ENCODE data around the gene WASF2. TPM values are rescaled to one million over a fixed set of nuclear protein-coding genes. Genes with fewer than 3 reads are reported as not detected.

WASF2 gene, protein sequence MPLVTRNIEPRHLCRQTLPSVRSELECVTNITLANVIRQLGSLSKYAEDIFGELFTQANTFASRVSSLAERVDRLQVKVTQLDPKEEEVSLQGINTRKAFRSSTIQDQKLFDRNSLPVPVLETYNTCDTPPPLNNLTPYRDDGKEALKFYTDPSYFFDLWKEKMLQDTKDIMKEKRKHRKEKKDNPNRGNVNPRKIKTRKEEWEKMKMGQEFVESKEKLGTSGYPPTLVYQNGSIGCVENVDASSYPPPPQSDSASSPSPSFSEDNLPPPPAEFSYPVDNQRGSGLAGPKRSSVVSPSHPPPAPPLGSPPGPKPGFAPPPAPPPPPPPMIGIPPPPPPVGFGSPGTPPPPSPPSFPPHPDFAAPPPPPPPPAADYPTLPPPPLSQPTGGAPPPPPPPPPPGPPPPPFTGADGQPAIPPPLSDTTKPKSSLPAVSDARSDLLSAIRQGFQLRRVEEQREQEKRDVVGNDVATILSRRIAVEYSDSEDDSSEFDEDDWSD
- 3.1 and 3.3 TPM in 2 replicates for polyA plus RNA-seq

DNA sequence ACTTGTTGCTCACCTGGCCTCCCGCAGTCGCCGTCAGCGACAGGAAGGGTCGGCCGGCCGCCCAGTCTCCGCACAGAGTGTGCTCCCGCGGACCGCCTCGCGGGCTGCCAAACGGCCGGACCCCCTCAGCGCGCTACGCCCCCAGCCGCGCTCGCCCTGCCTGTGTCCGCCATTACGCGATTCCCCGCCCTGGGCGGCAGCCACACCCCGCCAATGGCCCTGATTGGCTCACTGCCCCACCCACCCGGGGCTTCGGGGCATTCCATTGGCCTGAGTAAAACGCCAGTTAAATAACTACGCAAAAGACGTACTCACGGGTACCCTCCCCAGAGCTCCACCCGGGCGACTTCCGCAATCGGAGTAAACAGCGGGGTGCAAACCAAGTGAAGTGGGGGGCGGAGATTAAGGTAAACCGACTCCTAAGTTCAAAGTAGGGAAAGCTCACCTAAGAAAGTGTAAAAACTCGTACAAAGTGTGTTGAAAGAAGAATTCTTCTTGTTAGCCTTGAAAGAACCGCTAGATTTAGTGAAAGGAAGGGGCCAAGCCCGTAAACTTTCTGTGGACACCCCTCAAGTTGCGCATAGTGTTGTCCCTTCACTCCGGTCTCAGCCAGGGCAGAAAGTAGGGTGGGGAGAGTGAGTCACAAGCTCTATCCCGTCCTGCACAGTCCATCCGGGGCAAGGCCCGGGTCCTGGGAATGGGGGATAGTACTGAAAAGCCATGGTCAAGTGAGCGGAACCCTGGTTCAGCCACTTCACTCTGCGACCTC, at the start of gene WASF2:
Gene WASF2 (minus strand): TSS at position 195 of the 769 bp plus-strand sequence. CDS start 61,277 bp downstream, outside the sequence.

DNA sequence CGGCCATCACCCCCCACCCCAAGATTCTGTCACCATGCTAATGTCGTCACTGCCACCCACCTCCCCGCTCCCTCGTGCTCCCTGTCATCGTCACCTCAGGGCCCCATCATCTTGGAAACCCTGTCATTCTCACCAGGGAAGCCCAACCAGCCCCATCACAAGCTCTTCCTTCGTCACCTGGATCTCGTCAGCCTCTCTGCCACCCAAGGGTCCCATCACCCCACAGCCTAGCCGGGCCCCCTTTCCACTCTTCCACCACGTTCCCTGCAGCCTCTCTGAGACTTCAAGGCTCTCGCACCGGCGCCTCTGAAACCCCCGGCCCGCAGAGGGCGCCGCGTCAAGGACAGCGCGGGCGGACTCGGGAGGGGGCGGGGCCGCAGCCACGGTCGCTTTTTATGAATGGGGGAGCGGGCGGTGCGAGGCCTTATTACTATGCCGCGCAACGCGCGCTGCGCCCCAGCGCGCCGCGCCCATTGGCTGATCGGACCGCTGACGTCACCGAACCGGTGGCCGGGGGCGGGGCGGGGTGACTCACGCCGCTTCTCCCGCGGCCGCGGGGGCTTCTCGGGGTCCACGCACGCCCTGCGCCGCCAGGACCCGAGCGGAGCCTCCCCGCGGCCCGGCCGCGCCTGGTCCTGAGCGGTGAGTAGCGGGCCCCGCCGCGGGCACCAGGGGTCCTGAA, 97.7 kb downstream of the WASF2 start, which contains the start of gene GPR3:
Gene GPR3 (plus strand): TSS at position 527 of the 682 bp plus-strand sequence. CDS start 1,177 bp downstream, outside the sequence.

GRCh38 chr1:27383039-27383605, 106.8 kb downstream of the WASF2 start, which contains the start of gene CD164L2:
CD164L2 (minus strand) TSS chr1:27383333; CDS start chr1:27383239, 94 bp downstream.

GRCh38 chr1:27374362-27375086, 115.4 kb downstream of the WASF2 start, which contains the start of gene FCN3:
FCN3 (minus strand) TSS chr1:27374824; CDS start chr1:27374818, 6 bp downstream.

DNA sequence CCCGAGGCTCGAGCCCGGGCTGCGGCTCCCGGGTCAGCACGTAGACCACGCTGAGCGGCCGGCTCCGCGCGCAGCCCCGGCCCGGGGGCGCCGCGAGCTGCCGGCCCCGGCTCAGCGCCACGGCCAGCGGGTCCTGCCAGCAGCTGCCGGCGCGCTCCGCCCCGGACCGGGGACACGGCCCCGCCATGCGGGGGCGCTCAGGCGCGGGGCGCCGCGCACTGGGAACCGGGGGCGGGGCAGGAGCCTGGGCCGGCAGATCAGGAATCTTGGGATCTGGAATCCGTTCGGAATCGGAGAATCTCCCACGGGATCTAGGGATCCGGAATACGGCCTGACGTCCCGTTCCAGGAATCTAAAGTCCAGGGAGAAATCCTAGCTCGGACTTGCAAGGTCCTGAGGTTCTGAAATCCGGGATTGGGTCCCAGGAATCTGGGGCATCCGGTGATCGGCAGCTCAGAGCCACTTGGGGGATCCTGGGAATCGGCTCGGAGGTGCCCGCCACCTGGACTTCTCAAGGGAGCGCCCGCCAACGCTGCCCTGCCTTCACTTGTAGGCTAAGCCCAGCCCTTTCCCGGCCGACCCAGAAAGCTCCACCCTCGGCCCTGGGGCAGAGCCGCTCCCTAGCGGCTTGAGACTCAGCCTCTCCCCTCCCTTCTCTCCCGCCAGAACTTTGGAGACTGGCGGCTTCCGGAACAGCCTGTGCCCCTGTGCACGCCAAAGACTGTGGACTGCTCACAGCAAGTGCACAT, 123.4 kb downstream of the WASF2 start, which contains the start of gene MAP3K6:
Gene MAP3K6 (minus strand): TSS at position 551 of the 749 bp plus-strand sequence. CDS start 364 bp downstream, at position 187.

Other genes with a start within 250 kb of the WASF2 start
- gene TMEM222, start 168.0 kb downstream of the WASF2 start, polyA plus RNA-seq = 6.8 and 16.0 TPM in 2 replicates
- gene SYTL1, start 148.1 kb downstream of the WASF2 start, polyA plus RNA-seq = not detected in 2 replicates
- 2.5 TPM in 1 of 2 replicates, not detected in the other for gene MAP3K6, start 123.2 kb downstream of the WASF2 start, polyA plus RNA-seq
- not detected in 2 replicates for gene FCN3, start 115.3 kb downstream of the WASF2 start, polyA plus RNA-seq
- not detected in 2 replicates for gene CD164L2, start 106.8 kb downstream of the WASF2 start, polyA plus RNA-seq
- gene GPR3, start 97.5 kb downstream of the WASF2 start, polyA plus RNA-seq = 0.14 and 0.19 TPM in 2 replicates
- gene AHDC1, start 114.0 kb upstream of the WASF2 start, polyA plus RNA-seq = 0.69 and 0.91 TPM in 2 replicates
- 1.0 TPM in 1 of 2 replicates, not detected in the other for gene FGR, start 145.0 kb upstream of the WASF2 start, polyA plus RNA-seq
- 10.8 and 43.0 TPM in 2 replicates for gene IFI6, start 182.0 kb upstream of the WASF2 start, polyA plus RNA-seq
- 11.3 and 13.3 TPM in 2 replicates for gene FAM76A, start 235.8 kb upstream of the WASF2 start, polyA plus RNA-seq

Measured in Purkinje cell (primary cell).